GM13977 (cell line): ENCODE results near the gene ZSWIM1.
A peak's percentile ranks its signal among the peaks of the same experiment; 100 is the strongest.

Experiments
- DNase-seq: peaks from one replicate; pipeline ENCODE4 v3.0.0; 2012; ENCODE audit warnings: low spot score
- CTCF ChIP-seq: IDR thresholded peaks from 2 replicates; pipeline ENCODE4 v1.5.1; 2012; ENCODE audit warnings: mild to moderate bottlenecking, control low read depth; ENCODE audit not compliant: insufficient read depth; ENCODE audit errors: extremely low read depth, missing control alignments
- in situ Hi-C: fragments of 300-500 bp; cut with MboI; formaldehyde crosslinking; loops from one replicate; pipeline ENCODE4 v1.12.0; 2022; ENCODE audit warnings: low sequenced_read_pairs, low pct_unique_long_range_greater_than_20kb, mixed read lengths, inconsistent platforms; ENCODE audit not compliant: unreplicated experiment

The ZSWIM1 gene

DNA sequence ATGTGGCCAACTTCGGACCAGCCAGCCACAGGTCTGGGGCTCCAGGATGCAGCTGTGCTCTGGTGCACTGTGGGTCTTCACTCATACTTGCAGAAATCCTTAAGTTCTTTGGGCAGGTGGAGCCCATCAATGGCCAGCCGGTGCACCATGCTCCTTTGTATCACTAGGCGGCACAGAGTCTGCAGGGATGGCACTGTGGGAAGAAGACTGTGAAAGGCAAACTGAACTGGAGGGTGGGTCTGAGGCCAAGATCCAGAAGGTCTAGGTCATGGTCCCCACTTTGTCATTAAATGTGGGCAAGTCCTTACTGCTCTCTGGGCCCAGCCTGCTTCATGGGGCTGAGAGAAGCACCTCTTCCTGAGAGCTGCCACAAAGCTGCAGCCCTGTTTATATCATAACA is 7.7 kb downstream of the ZSWIM1 start:
- TF ChIP-seq CTCF: no peak
- in situ Hi-C loops: no loop called here
- DNase-seq: no peak

DNA sequence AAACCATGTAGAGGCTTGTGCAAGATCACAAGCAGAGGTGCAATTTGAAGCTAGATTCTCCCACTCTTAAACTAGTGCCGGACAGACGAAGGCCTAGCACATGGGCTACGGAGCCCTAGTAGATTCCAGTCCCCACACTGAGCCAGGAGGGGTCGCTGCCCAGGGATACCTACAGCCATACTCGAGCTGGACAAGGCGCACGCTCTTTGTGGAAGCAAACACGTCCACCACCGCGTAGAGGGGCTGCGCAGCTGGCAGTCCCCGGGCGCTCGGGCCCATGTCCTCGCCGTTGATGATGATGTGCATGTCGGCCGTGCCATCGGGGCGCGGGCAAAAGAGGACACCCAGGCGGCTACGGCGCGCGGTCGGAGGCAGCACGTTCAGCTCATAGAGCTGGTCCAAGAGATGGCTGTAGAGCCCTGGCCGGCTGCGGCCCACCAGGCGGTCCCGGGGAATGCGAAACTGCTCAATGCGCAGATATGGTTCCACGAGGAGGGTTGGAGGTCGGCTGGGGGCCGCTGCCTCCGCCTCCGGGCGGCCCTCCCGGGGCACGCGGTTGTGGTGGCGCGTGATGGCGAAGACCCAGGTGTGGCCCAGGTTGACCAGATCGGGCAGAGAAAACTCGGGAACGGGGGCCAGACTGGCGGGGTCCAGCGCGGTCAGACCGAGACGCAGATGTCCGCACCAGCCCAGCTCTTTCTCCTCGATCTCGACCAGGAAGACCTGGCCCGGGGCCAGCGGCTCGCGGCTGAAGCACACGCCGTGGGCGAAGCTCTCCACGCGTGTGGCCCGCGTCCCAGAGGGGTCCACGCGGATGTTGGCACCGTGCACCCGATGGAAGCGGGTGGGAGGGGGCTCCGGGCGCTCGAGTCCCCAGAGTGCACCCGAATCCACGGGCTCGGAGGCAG is 9.3 kb downstream of the ZSWIM1 start:
- in situ Hi-C loops: no loop called here

GRCh38 chr20:45890985-45891983 is 10.3 kb downstream of the ZSWIM1 start, which contains the start of the genes CTSA and NEURL2:
TSS of gene CTSA (plus strand) at chr20:45891335. CDS start at chr20:45891569, 234 bp downstream.
TSS of gene NEURL2 (minus strand) at chr20:45891208. CDS start at chr20:45890991, 217 bp downstream.
- in situ Hi-C loops: no loop called here
- TF ChIP-seq CTCF: no peak
- peak; percentile 99 for DNase-seq

More for the DNA sequence above, 9.3 kb downstream of the ZSWIM1 start:
- DNase-seq: peak; percentile 73
- peak; percentile 66 for TF ChIP-seq CTCF

GRCh38 chr20:45892049-45892825 is 11.2 kb downstream of the ZSWIM1 start:
- in situ Hi-C loops: no loop called here
- DNase-seq: no peak

GRCh38 chr20:45892828-45893500 is 11.9 kb downstream of the ZSWIM1 start:
- TF ChIP-seq CTCF: no peak
- in situ Hi-C loops: no loop called here
- no peak for DNase-seq

More at GRCh38 chr20:45892049-45892825, 11.2 kb downstream of the ZSWIM1 start:
- no peak for TF ChIP-seq CTCF
